Thoracic aorta (tissue), 2 donors: ENCODE results near the gene MRM2. TPM values are rescaled to one million over a fixed set of nuclear protein-coding genes. Genes with fewer than 3 reads are reported as not detected.

Experiments used
- ATAC-seq: fragments of 150-250 bp; one replicate; pipeline ENCODE4 v1.8.0; 2017; ENCODE audit warnings: low read depth; ENCODE audit not compliant: insufficient number of reproducible peaks, low FRiP score
- DNase-seq: peaks from one replicate; pipeline ENCODE4 v3.0.0-alpha.2; 2020; ENCODE audit warnings: low spot score
- H3K27ac ChIP-seq, 2 donors: fragments of 200-600 bp; sonication (generic); 1 replicate in 1 of 2; 2 replicates in 1 of 2; pipeline ENCODE4 v1.5.1; 2016; ENCODE audit warnings: mild to moderate bottlenecking in 2 of 2, moderate library complexity in 2 of 2
- H3K27me3 ChIP-seq: fragments of 200-600 bp; sonication (generic); replicated peaks from 2 replicates; pipeline ENCODE4 v1.6.0; 2016; ENCODE audit warnings: mild to moderate bottlenecking; ENCODE audit not compliant: insufficient read depth
- H3K36me3 ChIP-seq: fragments of 200-600 bp; sonication (generic); one replicate; pipeline ENCODE4 v1.5.1; 2016
- H3K4me1 ChIP-seq, 2 donors: fragments of 200-600 bp; sonication (generic); 1 replicate in 1 of 2; 2 replicates in 1 of 2; pipeline versions ENCODE4 v1.5.1 to v1.6.0; 2016; ENCODE audit warnings: low read depth in 2 of 2, mild to moderate bottlenecking in 1 of 2; ENCODE audit not compliant: control insufficient read depth in 1 of 2
- H3K4me3 ChIP-seq: fragments of 200-600 bp; sonication (generic); 2 replicates; pipeline ENCODE4 v1.5.1; 2016; ENCODE audit warnings: mild to moderate bottlenecking
- H3K9me3 ChIP-seq: fragments of 200-600 bp; sonication (generic); 2 replicates; pipeline ENCODE4 v1.5.1; 2016
- CTCF ChIP-seq: fragments of 200-600 bp; sonication (generic); IDR thresholded peaks from one replicate; pipeline ENCODE4 v1.5.1; 2019; ENCODE audit warnings: antibody characterized with exemption
- total RNA-seq, 2 donors: library from RNA; depleted of rRNA; stranded (reverse); fragments of >200 nt; gene quantifications; one replicate each; pipeline versions ENCODE4 v1.1.0 to v1.2.3, GENCODE V29; 2016

MRM2 gene
- total RNA-seq, 2 donors from 2014 or later, result 12.5 to 16.6 TPM

- H3K4me3 ChIP-seq, result no peak overlapping the region
- DNase-seq, result no peak
- ATAC-seq, result no peak
- no peak for TF ChIP-seq CTCF
- H3K27ac ChIP-seq, result no peak overlapping the region
- no peaks in the 10 kb centered on the region for H3K9me3 ChIP-seq
- H3K27me3 ChIP-seq, result no peaks in the 10 kb centered on the region
- H3K36me3 ChIP-seq, result peaks cover 29% of the 10 kb centered on the region
- no peaks in the 10 kb centered on the region for H3K4me1 ChIP-seq
Observed at GRCh38 chr7:2211259-2211880, 30.6 kb downstream of the MRM2 start.

DNA sequence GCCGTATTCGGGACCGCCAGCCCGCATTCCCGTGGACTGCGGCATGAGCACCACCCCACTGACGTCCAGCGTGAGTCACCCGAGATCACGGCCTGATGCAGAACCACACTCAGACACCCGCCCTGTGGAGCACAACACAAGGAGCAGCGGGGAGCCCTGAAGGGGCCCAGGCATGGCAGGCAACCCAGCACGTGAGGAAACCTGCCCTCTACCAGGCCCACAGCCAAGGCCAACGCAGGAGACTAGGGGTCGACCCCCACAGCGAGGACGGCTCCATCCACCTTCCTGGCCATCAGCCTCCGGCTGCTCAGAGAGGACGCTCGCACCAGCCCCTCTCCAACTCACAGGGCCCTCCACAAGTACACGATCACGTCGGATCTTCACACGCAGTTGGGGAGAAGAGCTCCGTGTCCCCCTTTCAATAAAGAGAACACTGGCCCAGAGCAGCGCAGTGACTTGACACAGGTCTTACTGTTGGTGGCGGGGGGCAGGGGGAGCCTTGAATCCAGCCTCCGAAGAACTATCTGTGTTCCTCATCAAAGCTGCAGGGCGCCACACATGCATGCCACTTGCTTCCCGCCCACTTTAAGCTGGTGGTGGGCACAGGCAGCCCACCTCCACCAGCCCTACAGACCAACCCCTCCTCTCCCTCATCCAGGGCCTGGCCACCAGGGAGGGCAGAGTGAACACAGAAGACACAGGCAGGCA lies 31.3 kb downstream of the MRM2 start:
- Histone ChIP-seq H3K27ac (no peak overlapping the region), H3K36me3 (peaks cover 22% of the 10 kb centered on the region), H3K4me1 (peaks cover 0 to under 1% of the 10 kb centered on the region in 2 donors), H3K27me3 (no peaks in the 10 kb centered on the region), H3K9me3 (no peaks in the 10 kb centered on the region), H3K4me3 (no peak overlapping the region)
- ATAC-seq, result no peak
- no peak for TF ChIP-seq CTCF
- DNase-seq, result no peak

GRCh38 chr7:2209961-2210323 lies 32.1 kb downstream of the MRM2 start:
- no peak for TF ChIP-seq CTCF
- Histone ChIP-seq H3K36me3 (peaks cover 17% of the 10 kb centered on the region), H3K9me3 (no peaks in the 10 kb centered on the region), H3K4me3 (no peak overlapping the region), H3K27me3 (no peaks in the 10 kb centered on the region), H3K4me1 (peaks cover 4 to 9% of the 10 kb centered on the region in 2 donors), H3K27ac (no peak overlapping the region)
- ATAC-seq (no peak), DNase-seq (no peak)

- DNase-seq (no peak), ATAC-seq (no peak)
- no peaks in the 10 kb centered on the region for H3K27me3 ChIP-seq
- no peaks in the 10 kb centered on the region for H3K9me3 ChIP-seq
- peak; percentile 71 for TF ChIP-seq CTCF
- peaks cover 15% of the 10 kb centered on the region for H3K36me3 ChIP-seq
- H3K27ac ChIP-seq, result no peak overlapping the region
- no peak overlapping the region for H3K4me3 ChIP-seq
- H3K4me1 ChIP-seq, result peaks cover 8 to 14% of the 10 kb centered on the region in 2 donors
Observed at GRCh38 chr7:2209146-2209960, 32.7 kb downstream of the MRM2 start.

- Histone ChIP-seq H3K27me3 (no peaks in the 10 kb centered on the region), H3K4me1 (peaks cover 8 to 19% of the 10 kb centered on the region in 2 donors), H3K27ac (no peak overlapping the region), H3K9me3 (no peaks in the 10 kb centered on the region), H3K36me3 (peaks cover 9% of the 10 kb centered on the region), H3K4me3 (no peak overlapping the region)
- no peak for DNase-seq
- TF ChIP-seq CTCF, result no peak
- no peak for ATAC-seq
Observed at GRCh38 chr7:2208712-2209111, 33.3 kb downstream of the MRM2 start.
